ENCODE data around the gene SERPINE1.

- TF ChIP-seq RAD21 (IDR thresholded peaks at IDR 0.05 in 1 of 2, conservative IDR thresholded peaks at IDR 0.05 in 1 of 2; ENCODE audit: low read depth in 2 of 2, low read length in 2 of 2): no peak
- TF ChIP-seq CTCF (IDR thresholded peaks at IDR 0.05; ENCODE audit: control extremely low read depth in 1 of 3, insufficient read depth in 1 of 3, low read depth in 1 of 3, low read length in 3 of 3): no peak
- 0 out of 3 replicates have a peak, but pooled peaks of 1 of the 2 experiments have one; percentile 20 for TF ChIP-seq POLR2A (IDR thresholded peaks at IDR 0.05; ENCODE audit: control extremely low read depth in 1 of 2, low read depth in 2 of 2, low read length in 2 of 2)
- TF ChIP-seq SIRT6 (IDR thresholded peaks at IDR 0.05; ENCODE audit: low read length): no peak
- TF ChIP-seq POLR2AphosphoS5 (IDR thresholded peaks at IDR 0.05; ENCODE audit: low read depth, low read length): peak; percentile 38; the same call in 1 of the 2 replicates
- TF ChIP-seq MAX (IDR thresholded peaks at IDR 0.05): no peak
- no peak for TF ChIP-seq EP300 (IDR thresholded peaks at IDR 0.05; ENCODE audit: borderline replicate concordance in 1 of 2, low read depth in 2 of 2, low read length in 2 of 2)
- no peak for TF ChIP-seq CREB1 (IDR thresholded peaks at IDR 0.05)
- no peak for TF ChIP-seq SIX5 (IDR thresholded peaks at IDR 0.05; ENCODE audit: low read depth, low read length)
- no peak for TF ChIP-seq CHD2 (IDR thresholded peaks at IDR 0.05; ENCODE audit: low read length)
- TF ChIP-seq CEBPB (IDR thresholded peaks at IDR 0.05; ENCODE audit: low read depth, low read length): no peak
These were observed 47.5 kb downstream of the SERPINE1 start for GRCh38 chr7:101174322-101174854.

Data from H1 (cell line).